ENCODE measurements around the gene FOXG1.

The FOXG1 gene

DNA sequence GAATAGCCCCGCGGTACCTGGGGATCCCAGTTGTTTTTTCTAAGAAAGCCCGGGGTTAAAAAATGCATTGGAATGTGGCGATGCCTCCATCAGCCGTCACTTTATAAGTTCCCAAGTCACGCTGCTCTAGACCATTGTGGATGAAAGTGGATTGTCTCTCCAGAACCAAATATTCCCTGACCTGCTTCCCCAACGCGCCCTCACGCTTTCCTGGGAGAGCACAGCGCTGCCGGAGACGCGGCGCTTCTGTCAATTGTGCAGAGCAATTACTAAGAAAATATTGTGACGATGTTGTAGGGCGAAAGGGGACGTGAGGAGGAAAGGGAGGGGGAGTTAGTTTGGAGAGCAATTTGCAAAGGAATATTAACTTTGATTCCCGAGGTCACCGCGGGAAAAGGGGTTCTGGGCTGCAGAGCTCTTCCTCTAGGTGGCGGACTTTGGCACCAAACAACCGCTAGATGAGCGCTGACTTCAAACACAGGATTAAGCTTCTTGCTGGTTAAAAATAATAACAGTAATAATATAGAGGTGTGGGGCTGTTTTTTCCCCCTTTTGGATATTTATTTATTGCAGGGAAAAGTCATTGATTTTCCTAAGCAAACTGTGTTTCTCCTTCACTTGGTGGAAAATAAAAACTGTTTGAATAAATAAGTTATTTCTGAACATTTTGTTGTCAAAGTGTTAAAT, 9.6 kb upstream of the FOXG1 start:
- Mint-ChIP-seq H3K27me3 (peaks cover 17 to 73% of the 10 kb centered on the region in 2 donors), H3K36me3 (ENCODE audit: insufficient read depth) (no peaks in the 10 kb centered on the region), H3K27ac (no peak overlapping the region), H3K4me3 (no peak overlapping the region), H3K9me3 (peaks cover 5 to 14% of the 10 kb centered on the region in 2 donors), H3K4me1 (ENCODE audit: low read depth in 2 of 2) (no peaks in the 10 kb centered on the region)
- DNase-seq (no peak), ATAC-seq (replicated peaks) (no peak)

DNA sequence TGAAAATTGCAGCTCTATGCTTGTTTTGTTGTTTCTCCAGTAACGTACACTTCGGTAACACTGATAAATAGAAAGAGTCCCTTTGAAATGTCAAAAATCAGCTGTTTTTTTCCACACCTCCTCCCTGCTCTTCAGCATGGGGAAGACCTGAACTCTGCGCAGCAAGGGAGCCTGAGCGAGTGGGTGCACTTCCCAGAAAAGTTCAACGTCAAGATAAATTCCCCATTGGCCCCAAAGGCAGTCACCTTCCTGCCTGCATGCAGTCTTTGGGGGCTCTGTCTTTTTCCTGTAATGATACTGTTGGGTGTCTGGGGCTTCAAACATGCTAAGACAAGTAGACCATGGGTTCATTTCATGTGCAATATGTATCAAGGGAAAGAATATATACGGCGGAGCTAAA, 8.8 kb upstream of the FOXG1 start:
- no peak overlapping the region for H3K27ac Mint-ChIP-seq
- peaks cover 5 to 15% of the 10 kb centered on the region in 2 donors for H3K9me3 Mint-ChIP-seq
- no peak for ATAC-seq (replicated peaks)
- no peak for DNase-seq
- H3K4me3 Mint-ChIP-seq: no peak overlapping the region
- H3K4me1 Mint-ChIP-seq (ENCODE audit: low read depth in 2 of 2): no peaks in the 10 kb centered on the region
- no peaks in the 10 kb centered on the region for H3K36me3 Mint-ChIP-seq (ENCODE audit: insufficient read depth)
- peaks cover 17 to 80% of the 10 kb centered on the region in 2 donors for H3K27me3 Mint-ChIP-seq

DNA sequence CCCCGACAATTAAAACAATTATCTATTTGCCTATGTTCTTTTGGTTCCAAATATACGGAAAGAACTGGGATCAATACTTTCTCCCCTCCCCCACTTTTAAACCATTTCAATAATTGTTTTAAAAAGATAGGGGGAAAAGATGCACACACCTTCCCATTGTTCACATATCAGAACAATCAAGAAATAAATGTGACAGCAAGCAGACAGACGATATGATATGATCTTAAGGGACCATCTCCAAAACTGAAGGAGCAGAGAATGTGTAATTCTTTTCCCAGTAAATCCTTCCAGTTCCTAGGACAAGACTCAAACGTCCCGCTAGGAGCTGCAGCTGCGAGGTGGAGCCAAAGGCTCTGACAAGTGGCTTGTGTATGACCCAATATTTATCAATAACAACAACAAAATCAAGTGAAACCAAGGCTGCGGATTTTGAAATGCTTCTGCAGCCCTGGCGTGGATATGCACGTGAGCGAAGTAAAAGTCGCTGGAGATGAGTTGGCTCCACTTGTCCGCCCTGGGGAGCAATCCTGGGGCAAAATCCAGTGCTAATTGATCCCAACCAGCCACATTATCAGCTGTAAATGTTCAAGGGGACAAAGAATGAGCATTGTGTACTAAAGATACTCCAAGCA, 8.2 kb upstream of the FOXG1 start:
- no peak overlapping the region for H3K4me3 Mint-ChIP-seq
- no peak overlapping the region for H3K27ac Mint-ChIP-seq
- H3K27me3 Mint-ChIP-seq: peaks cover 17 to 80% of the 10 kb centered on the region in 2 donors
- no peaks in the 10 kb centered on the region for H3K4me1 Mint-ChIP-seq (ENCODE audit: low read depth in 2 of 2)
- H3K36me3 Mint-ChIP-seq (ENCODE audit: insufficient read depth): no peaks in the 10 kb centered on the region
- no peak for ATAC-seq (replicated peaks)
- peaks cover 5 to 15% of the 10 kb centered on the region in 2 donors for H3K9me3 Mint-ChIP-seq
- no peak for DNase-seq

- DNase-seq (no peak), ATAC-seq (replicated peaks) (no peak)
- no peak overlapping the region for H3K4me3 Mint-ChIP-seq
- H3K4me1 Mint-ChIP-seq (ENCODE audit: low read depth in 2 of 2): no peaks in the 10 kb centered on the region
- H3K27ac Mint-ChIP-seq: no peak overlapping the region
- H3K27me3 Mint-ChIP-seq: peaks cover 17 to 86% of the 10 kb centered on the region in 2 donors
- no peaks in the 10 kb centered on the region for H3K36me3 Mint-ChIP-seq (ENCODE audit: insufficient read depth)
- peaks cover 5 to 15% of the 10 kb centered on the region in 2 donors for H3K9me3 Mint-ChIP-seq
These were observed 7.5 kb upstream of the FOXG1 start for GRCh38 chr14:28758885-28759652.

DNA sequence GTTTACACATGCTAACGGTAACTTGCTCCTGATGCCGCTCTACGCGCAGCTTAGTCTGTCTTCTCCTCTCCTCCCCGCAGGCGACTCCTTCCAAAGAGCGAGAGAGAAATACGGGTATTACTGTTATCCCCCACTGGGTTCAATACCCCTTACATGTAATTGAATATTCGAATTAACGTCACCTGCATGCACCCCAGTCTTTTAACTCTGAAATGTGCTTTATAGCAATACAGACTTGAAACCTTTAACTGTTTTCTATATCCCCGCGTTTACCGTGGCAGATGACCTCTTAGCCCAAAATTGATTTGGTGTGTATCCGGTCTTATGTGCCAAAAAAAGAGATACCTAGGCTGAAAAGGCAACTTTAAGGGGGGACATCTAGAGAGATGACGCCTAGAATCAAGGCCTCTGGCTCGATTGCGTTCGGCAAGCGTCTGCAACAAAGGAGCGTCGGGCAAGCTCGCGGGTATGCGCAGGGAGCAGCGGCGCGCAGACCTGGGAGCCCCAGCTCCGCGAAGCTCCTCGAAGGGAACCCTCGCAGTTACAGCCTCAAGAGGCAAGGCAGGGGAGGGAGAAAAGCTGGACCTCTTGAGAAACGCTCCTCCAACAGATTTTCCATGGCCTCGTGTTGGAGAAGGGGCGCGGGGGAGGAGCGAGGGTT, 6.8 kb upstream of the FOXG1 start:
- H3K36me3 Mint-ChIP-seq (ENCODE audit: insufficient read depth): no peaks in the 10 kb centered on the region
- H3K27me3 Mint-ChIP-seq: peaks cover 17 to 89% of the 10 kb centered on the region in 2 donors
- no peaks in the 10 kb centered on the region for H3K4me1 Mint-ChIP-seq (ENCODE audit: low read depth in 2 of 2)
- H3K27ac Mint-ChIP-seq: no peak overlapping the region
- no peak for DNase-seq
- no peak overlapping the region for H3K4me3 Mint-ChIP-seq
- no peak for ATAC-seq (replicated peaks)
- H3K9me3 Mint-ChIP-seq: peaks cover 4 to 13% of the 10 kb centered on the region in 2 donors

DNA sequence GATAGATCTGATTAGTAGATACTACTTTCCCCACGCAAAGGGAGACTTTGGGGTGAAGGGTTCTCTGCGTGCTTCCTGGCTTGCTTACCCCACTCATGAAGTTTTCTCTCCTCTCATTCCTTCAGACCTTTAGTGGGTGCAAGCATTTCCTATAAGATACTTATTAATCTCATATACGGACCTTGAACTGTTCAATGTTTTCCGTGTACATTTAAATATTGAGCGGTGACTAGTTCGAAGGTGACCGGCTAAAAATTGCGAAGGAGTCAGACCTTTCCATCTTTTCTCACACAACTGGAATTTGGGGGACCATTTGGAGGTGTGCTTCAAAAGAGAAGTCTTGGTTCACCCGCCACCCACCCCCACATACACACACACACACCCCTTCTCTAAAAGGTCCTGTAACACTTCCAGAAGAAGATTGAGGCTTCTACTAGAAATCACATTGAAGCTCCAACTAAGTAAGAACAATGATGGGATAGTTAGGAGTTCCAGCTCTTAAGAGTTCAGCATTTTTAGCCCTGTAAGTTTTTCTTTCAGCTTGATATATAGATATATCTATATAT, 6.1 kb upstream of the FOXG1 start:
- H3K27ac Mint-ChIP-seq: no peak overlapping the region
- ATAC-seq (replicated peaks) (no peak), DNase-seq (no peak)
- H3K36me3 Mint-ChIP-seq (ENCODE audit: insufficient read depth): no peaks in the 10 kb centered on the region
- H3K27me3 Mint-ChIP-seq: peaks cover 24 to 89% of the 10 kb centered on the region in 2 donors
- no peak overlapping the region for H3K4me3 Mint-ChIP-seq
- H3K4me1 Mint-ChIP-seq (ENCODE audit: low read depth in 2 of 2): peaks cover 0 to 3% of the 10 kb centered on the region in 2 donors
- H3K9me3 Mint-ChIP-seq: peaks cover 4 to 8% of the 10 kb centered on the region in 2 donors

- Mint-ChIP-seq H3K27me3 (peaks cover 29 to 89% of the 10 kb centered on the region in 2 donors), H3K27ac (no peak overlapping the region), H3K4me1 (ENCODE audit: low read depth in 2 of 2) (peaks cover 0 to 6% of the 10 kb centered on the region in 2 donors), H3K9me3 (peaks cover 5 to 8% of the 10 kb centered on the region in 2 donors), H3K36me3 (ENCODE audit: insufficient read depth) (no peaks in the 10 kb centered on the region), H3K4me3 (no peak overlapping the region)
- DNase-seq: no peak
- no peak for ATAC-seq (replicated peaks)
These were observed 4.9 kb upstream of the FOXG1 start for GRCh38 chr14:28761438-28762291.

GRCh38 chr14:28762303-28762954, 4.2 kb upstream of the FOXG1 start:
- peaks cover 29 to 82% of the 10 kb centered on the region in 2 donors for H3K27me3 Mint-ChIP-seq
- peaks cover 0 to 6% of the 10 kb centered on the region in 2 donors for H3K4me1 Mint-ChIP-seq (ENCODE audit: low read depth in 2 of 2)
- H3K4me3 Mint-ChIP-seq: no peak overlapping the region
- ATAC-seq (replicated peaks): no peak
- no peaks in the 10 kb centered on the region for H3K36me3 Mint-ChIP-seq (ENCODE audit: insufficient read depth)
- peaks cover 5 to 8% of the 10 kb centered on the region in 2 donors for H3K9me3 Mint-ChIP-seq
- no peak for DNase-seq
- H3K27ac Mint-ChIP-seq: no peak overlapping the region

DNA sequence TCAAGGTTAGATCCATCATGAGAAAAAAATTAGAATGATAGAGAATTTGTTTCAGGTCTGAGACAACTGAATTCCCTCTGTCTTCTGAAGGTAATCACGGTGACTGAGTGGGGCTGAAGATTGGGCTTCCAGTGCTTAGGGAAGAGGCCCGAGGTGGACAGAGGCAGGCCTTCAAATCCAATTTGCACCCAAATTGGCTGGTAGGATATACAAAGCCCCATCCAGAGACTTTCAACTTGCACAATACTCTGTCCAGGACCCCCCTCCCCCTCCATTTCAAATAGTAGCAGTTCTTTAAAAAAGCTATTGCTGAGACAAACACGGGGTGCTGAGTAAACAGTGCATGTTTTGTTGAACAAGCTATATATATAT, 3.6 kb upstream of the FOXG1 start:
- ATAC-seq (replicated peaks) (no peak), DNase-seq (no peak)
- H3K27ac Mint-ChIP-seq: no peak overlapping the region
- H3K9me3 Mint-ChIP-seq: peaks cover 5 to 8% of the 10 kb centered on the region in 2 donors
- H3K4me1 Mint-ChIP-seq (ENCODE audit: low read depth in 2 of 2): peaks cover 0 to 6% of the 10 kb centered on the region in 2 donors
- H3K4me3 Mint-ChIP-seq: no peak overlapping the region
- H3K27me3 Mint-ChIP-seq: peaks cover 25 to 79% of the 10 kb centered on the region in 2 donors
- no peaks in the 10 kb centered on the region for H3K36me3 Mint-ChIP-seq (ENCODE audit: insufficient read depth)

- ATAC-seq (replicated peaks) (no peak), DNase-seq (no peak)
- H3K4me1 Mint-ChIP-seq (ENCODE audit: low read depth in 2 of 2): peaks cover 0 to 6% of the 10 kb centered on the region in 2 donors
- no peaks in the 10 kb centered on the region for H3K36me3 Mint-ChIP-seq (ENCODE audit: insufficient read depth)
- H3K4me3 Mint-ChIP-seq: no peak overlapping the region
- H3K27me3 Mint-ChIP-seq: peaks cover 25 to 79% of the 10 kb centered on the region in 2 donors
- no peak overlapping the region for H3K27ac Mint-ChIP-seq
- H3K9me3 Mint-ChIP-seq: peaks cover 6 to 8% of the 10 kb centered on the region in 2 donors
These were observed 2.8 kb upstream of the FOXG1 start for GRCh38 chr14:28763751-28764256.

- H3K36me3 Mint-ChIP-seq (ENCODE audit: insufficient read depth): no peaks in the 10 kb centered on the region
- peaks cover 7 to 8% of the 10 kb centered on the region in 2 donors for H3K9me3 Mint-ChIP-seq
- no peak overlapping the region for H3K4me3 Mint-ChIP-seq
- H3K27me3 Mint-ChIP-seq: peaks cover 26 to 73% of the 10 kb centered on the region in 2 donors
- DNase-seq (no peak), ATAC-seq (replicated peaks) (no peak)
- no peak overlapping the region for H3K27ac Mint-ChIP-seq
- peaks cover 0 to 6% of the 10 kb centered on the region in 2 donors for H3K4me1 Mint-ChIP-seq (ENCODE audit: low read depth in 2 of 2)
These were observed 2.1 kb upstream of the FOXG1 start for GRCh38 chr14:28764257-28765160.

Data from effector memory CD8-positive, alpha-beta T cell (primary cell).